HG03135 (cell line): ENCODE measurements around the gene MAT2B.

ENCODE experiments used
- ATAC-seq: cut with Tn5 transposase; IDR thresholded peaks from one replicate; pipeline ENCODE4 v1.9.1; 2021; ENCODE audit warnings: mild to moderate bottlenecking, moderate library complexity; ENCODE audit not compliant: unreplicated experiment

MAT2B gene

GRCh38 chr5:163505368-163506094 lies at the start of gene MAT2B:
TSS of gene MAT2B (plus strand) at chr5:163505619. CDS start at chr5:163505687, 68 bp downstream.
- peak; percentile 93 for ATAC-seq

GRCh38 chr5:163456029-163456589 lies 49.3 kb upstream of the MAT2B start:
- no peak for ATAC-seq

GRCh38 chr5:163456840-163457239 lies 48.6 kb upstream of the MAT2B start:
- ATAC-seq, result no peak

GRCh38 chr5:163458778-163459385 lies 46.5 kb upstream of the MAT2B start:
- ATAC-seq, result no peak

GRCh38 chr5:163459462-163459818 lies 46.0 kb upstream of the MAT2B start:
- ATAC-seq, result peak; percentile 16

GRCh38 chr5:163459819-163460561 lies 45.4 kb upstream of the MAT2B start, which contains the start of gene NUDCD2:
TSS of gene NUDCD2 (minus strand) at chr5:163460102. CDS start at chr5:163460050, 52 bp downstream.
- ATAC-seq, result peak; percentile 80

GRCh38 chr5:163460562-163461171 lies 44.8 kb upstream of the MAT2B start, which contains the start of gene HMMR:
TSS of gene HMMR (plus strand) at chr5:163460632. CDS start at chr5:163460693, 61 bp downstream.
- ATAC-seq, result peak; percentile 2

- no peak for ATAC-seq
Observed at GRCh38 chr5:163463063-163463435, 42.4 kb upstream of the MAT2B start.

- no peak for ATAC-seq
Observed at GRCh38 chr5:163467682-163468081, 37.7 kb upstream of the MAT2B start.

- no peak for ATAC-seq
Observed at GRCh38 chr5:163473635-163474243, 31.7 kb upstream of the MAT2B start.

GRCh38 chr5:163475411-163475810 lies 30.0 kb upstream of the MAT2B start:
- no peak for ATAC-seq

- no peak for ATAC-seq
Observed at GRCh38 chr5:163478126-163478981, 27.1 kb upstream of the MAT2B start.

GRCh38 chr5:163478982-163479271 lies 26.5 kb upstream of the MAT2B start:
- ATAC-seq, result no peak

- no peak for ATAC-seq
Observed at GRCh38 chr5:163489055-163489744, 16.2 kb upstream of the MAT2B start.

GRCh38 chr5:163489745-163490075 lies 15.7 kb upstream of the MAT2B start:
- ATAC-seq, result no peak

- no peak for ATAC-seq
Observed at GRCh38 chr5:163496286-163496685, 9.1 kb upstream of the MAT2B start.

- ATAC-seq, result no peak
Observed at GRCh38 chr5:163497315-163497714, 8.1 kb upstream of the MAT2B start.

GRCh38 chr5:163498886-163499285 lies 6.5 kb upstream of the MAT2B start:
- ATAC-seq, result no peak

GRCh38 chr5:163502521-163502920 lies 2.9 kb upstream of the MAT2B start:
- no peak for ATAC-seq
